KMS-11 (cell line): Measurements from ENCODE around the gene BAIAP2L2.

ENCODE experiments used
- H2AFZ ChIP-seq: fragments of 200-600 bp; sonication (generic); 2 replicates; pipeline ENCODE4 v1.6.1; 2016; ENCODE audit warnings: antibody characterized with exemption, mixed run types, low read depth
- H3K27ac ChIP-seq: fragments of 200-600 bp; sonication (generic); 2 replicates; pipeline ENCODE4 v1.6.1; 2016; ENCODE audit warnings: mild to moderate bottlenecking, mixed run types
- H3K27me3 ChIP-seq: fragments of 200-600 bp; sonication (generic); 2 replicates; pipeline ENCODE4 v1.6.1; 2017; ENCODE audit warnings: mild to moderate bottlenecking, low read depth, mixed run types, moderate library complexity; ENCODE audit not compliant: insufficient read depth
- H3K36me3 ChIP-seq: fragments of 200-600 bp; sonication (generic); 2 replicates; pipeline ENCODE4 v1.6.1; 2017; ENCODE audit warnings: mild to moderate bottlenecking, mixed run types; ENCODE audit not compliant: insufficient read depth
- H3K4me1 ChIP-seq: fragments of 200-600 bp; sonication (generic); 2 replicates; pipeline ENCODE4 v1.6.1; 2016; ENCODE audit warnings: mild to moderate bottlenecking, low read depth, mixed run types; ENCODE audit not compliant: poor library complexity, severe bottlenecking
- H3K4me2 ChIP-seq: fragments of 200-600 bp; sonication (generic); 2 replicates; pipeline ENCODE4 v1.7.0; 2016; ENCODE audit warnings: mild to moderate bottlenecking, mixed run types
- H3K4me3 ChIP-seq: fragments of 200-600 bp; sonication (generic); IDR thresholded peaks from 2 replicates; pipeline ENCODE4 v1.6.1; 2017; ENCODE audit warnings: low read depth, low read length, mixed read lengths; ENCODE audit not compliant: insufficient read depth
- H3K79me2 ChIP-seq: fragments of 200-600 bp; sonication (generic); 2 replicates; pipeline ENCODE4 v1.6.1; 2016; ENCODE audit warnings: low read depth, mixed run types; ENCODE audit not compliant: insufficient read depth
- H3K9ac ChIP-seq: fragments of 200-600 bp; sonication (generic); 2 replicates; pipeline ENCODE4 v1.6.1; 2016; ENCODE audit warnings: mild to moderate bottlenecking, mixed run types
- H4K20me1 ChIP-seq: fragments of 200-600 bp; sonication (generic); 2 replicates; pipeline ENCODE4 v1.6.1; 2016; ENCODE audit warnings: mild to moderate bottlenecking, mixed run types; ENCODE audit not compliant: insufficient read depth
- TF ChIP-seq, protein P1 (sequence below): fragments of 200-600 bp; sonication (generic); conservative IDR thresholded peaks from 2 replicates; pipeline ENCODE4 v1.6.1; 2017; ENCODE audit warnings: low read depth, mild to moderate bottlenecking, antibody characterized with exemption, low read length, moderate library complexity, mixed read lengths

BAIAP2L2 gene

GRCh38 chr22:38085056-38085455 lies 25.4 kb downstream of the BAIAP2L2 start:
- Histone ChIP-seq H3K4me3 (no peak overlapping the region), H3K79me2 (no peaks in the 10 kb centered on the region), H4K20me1 (no peaks in the 10 kb centered on the region), H3K36me3 (no peaks in the 10 kb centered on the region), H3K4me2 (no peak overlapping the region), H2AFZ (no peak overlapping the region), H3K27ac (no peak overlapping the region), H3K27me3 (no peaks in the 10 kb centered on the region), H3K9ac (no peak overlapping the region), H3K4me1 (no peaks in the 10 kb centered on the region)
- TF ChIP-seq, protein P1, sequence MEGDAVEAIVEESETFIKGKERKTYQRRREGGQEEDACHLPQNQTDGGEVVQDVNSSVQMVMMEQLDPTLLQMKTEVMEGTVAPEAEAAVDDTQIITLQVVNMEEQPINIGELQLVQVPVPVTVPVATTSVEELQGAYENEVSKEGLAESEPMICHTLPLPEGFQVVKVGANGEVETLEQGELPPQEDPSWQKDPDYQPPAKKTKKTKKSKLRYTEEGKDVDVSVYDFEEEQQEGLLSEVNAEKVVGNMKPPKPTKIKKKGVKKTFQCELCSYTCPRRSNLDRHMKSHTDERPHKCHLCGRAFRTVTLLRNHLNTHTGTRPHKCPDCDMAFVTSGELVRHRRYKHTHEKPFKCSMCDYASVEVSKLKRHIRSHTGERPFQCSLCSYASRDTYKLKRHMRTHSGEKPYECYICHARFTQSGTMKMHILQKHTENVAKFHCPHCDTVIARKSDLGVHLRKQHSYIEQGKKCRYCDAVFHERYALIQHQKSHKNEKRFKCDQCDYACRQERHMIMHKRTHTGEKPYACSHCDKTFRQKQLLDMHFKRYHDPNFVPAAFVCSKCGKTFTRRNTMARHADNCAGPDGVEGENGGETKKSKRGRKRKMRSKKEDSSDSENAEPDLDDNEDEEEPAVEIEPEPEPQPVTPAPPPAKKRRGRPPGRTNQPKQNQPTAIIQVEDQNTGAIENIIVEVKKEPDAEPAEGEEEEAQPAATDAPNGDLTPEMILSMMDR = no peak

- no peaks in the 10 kb centered on the region for H4K20me1 ChIP-seq
- no peak within 1 kb of the TSS for H2AFZ ChIP-seq
- no peak within 1 kb of the TSS for H3K4me2 ChIP-seq
- no peaks in the 10 kb centered on the region for H3K36me3 ChIP-seq
- H3K27me3 ChIP-seq = no peaks in the 10 kb centered on the region
- H3K4me3 ChIP-seq = no peak within 1 kb of the TSS
- H3K4me1 ChIP-seq = no peaks in the 10 kb centered on the region
- TF ChIP-seq, protein P1 = no peak
- no peaks in the 10 kb centered on the region for H3K79me2 ChIP-seq
- no peak within 1 kb of the TSS for H3K9ac ChIP-seq
- no peak within 1 kb of the TSS for H3K27ac ChIP-seq
Observed at GRCh38 chr22:38083931-38084631, 26.4 kb downstream of the BAIAP2L2 start, which contains the start of gene SLC16A8. SLC16A8 (minus strand) TSS chr22:38084184; CDS start chr22:38082873, 1,311 bp downstream.

DNA sequence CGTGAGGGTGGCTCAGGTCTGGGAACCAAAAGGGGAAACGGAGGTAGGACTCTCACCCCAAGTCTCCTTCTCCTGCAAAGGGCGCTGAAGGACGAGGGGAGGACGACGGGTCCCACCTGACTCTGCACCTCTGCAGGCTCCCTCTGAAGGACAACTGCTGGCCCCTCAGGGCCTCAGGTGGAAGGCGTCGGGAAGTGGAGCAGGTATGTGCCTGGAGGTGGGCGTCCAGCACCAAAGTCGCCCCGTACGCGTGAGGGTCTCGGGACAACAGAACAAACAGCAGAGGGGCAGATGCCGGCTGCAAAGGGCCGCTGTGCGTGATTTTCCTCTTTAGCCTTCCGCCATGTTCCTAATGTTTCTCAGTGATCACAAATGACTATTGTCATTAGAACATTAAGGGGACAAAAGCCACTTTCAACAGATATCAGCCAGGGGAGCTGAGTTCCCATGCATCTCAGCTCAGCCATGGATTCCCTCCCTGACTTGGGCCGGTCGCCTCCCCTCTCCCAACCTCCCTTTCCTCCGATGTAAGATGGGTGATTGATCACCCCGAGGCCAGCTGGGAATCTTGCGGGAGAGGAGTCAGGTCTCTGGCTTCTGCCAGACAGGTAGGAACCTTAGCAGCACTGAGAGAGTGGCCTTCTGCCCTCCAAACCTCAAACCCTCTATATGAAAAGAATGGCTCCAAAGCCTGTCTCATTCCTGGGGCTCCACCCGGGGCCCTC lies 27.3 kb downstream of the BAIAP2L2 start:
- Histone ChIP-seq H3K4me3 (no peak overlapping the region), H3K9ac (no peak overlapping the region), H3K79me2 (no peaks in the 10 kb centered on the region), H3K27ac (no peak overlapping the region), H3K4me1 (no peaks in the 10 kb centered on the region), H3K4me2 (no peak overlapping the region), H3K36me3 (no peaks in the 10 kb centered on the region), H3K27me3 (no peaks in the 10 kb centered on the region), H4K20me1 (no peaks in the 10 kb centered on the region), H2AFZ (no peak overlapping the region)
- TF ChIP-seq, protein P1 = no peak

DNA sequence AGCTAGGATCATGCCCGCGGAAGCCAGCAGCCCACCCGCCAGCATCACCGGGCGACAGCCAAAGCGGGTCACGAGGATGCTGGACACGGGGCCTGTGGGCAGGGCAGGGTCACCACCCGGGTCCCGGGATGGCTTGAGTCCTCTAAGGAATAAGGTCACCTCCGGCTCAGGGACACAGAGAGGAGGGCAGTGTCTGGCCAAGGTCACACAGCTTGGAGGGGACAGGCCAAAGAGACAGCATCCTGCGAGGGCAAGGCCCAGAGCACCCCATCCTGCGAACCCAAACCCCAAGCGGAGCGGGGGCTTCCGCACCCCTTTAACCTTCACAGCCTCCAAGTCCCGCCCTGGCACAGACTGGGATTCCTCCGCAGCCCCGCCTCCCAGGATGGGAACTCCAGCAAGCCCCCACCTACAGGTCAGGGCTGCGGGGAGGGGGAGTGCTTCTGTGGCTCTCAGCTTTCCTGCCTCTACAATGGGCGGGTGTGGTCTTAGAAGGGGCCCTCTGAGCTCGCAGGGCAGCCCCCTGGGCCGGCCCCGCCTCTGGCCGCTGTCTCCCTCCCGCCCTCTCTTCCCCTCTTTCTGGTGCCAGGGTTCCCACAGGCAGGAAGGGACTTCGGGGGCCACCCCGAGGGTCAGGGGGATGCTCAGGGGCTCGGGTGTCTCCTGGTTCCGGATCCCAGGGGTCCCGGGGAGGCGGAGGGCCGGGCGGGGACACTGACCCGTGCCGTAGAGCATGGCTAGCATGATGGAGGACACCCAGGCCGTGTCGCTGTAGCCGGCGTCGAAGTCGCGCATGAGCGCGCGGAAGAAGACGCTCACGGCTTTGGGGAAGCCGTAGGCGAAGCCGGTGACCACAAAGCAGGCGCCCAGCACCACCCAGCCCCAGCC lies 28.3 kb downstream of the BAIAP2L2 start:
- Histone ChIP-seq H3K4me3 (no peak overlapping the region), H4K20me1 (no peaks in the 10 kb centered on the region), H3K9ac (no peak overlapping the region), H3K4me2 (no peak overlapping the region), H3K27ac (no peak overlapping the region), H3K79me2 (no peaks in the 10 kb centered on the region), H3K36me3 (no peaks in the 10 kb centered on the region), H2AFZ (no peak overlapping the region), H3K4me1 (no peaks in the 10 kb centered on the region), H3K27me3 (no peaks in the 10 kb centered on the region)
- TF ChIP-seq, protein P1 = no peak
